Measurements from ENCODE around the gene CYP4Z1.
"Not testable (repeated sequence)": the region's sequence is repeated elsewhere in the genome, so short reads cannot be mapped to it uniquely, and the experiment has no call there.

Gene CYP4Z1

GRCh38 chr1:47067097-47067594, at the start of gene CYP4Z1:
Gene CYP4Z1 (plus strand): TSS chr1:47067231. CDS start chr1:47067491, 260 bp downstream.
- DNase-seq, result no peak

- no peak for DNase-seq
Measured at GRCh38 chr1:47021070-47021469, 46.0 kb upstream of the CYP4Z1 start.

GRCh38 chr1:47023268-47024140, 43.5 kb upstream of the CYP4Z1 start, which contains the start of gene CYP4X1:
Gene CYP4X1 (plus strand): TSS chr1:47023669. CDS start chr1:47023818, 149 bp downstream.
- DNase-seq, result no peak

- DNase-seq, result no peak
Measured at GRCh38 chr1:47024141-47024801, 42.8 kb upstream of the CYP4Z1 start.

GRCh38 chr1:47030170-47030805, 36.7 kb upstream of the CYP4Z1 start:
- no peak for DNase-seq

- no peak for DNase-seq
Measured at GRCh38 chr1:47031059-47031458, 36.0 kb upstream of the CYP4Z1 start.

- no peak for DNase-seq
Measured at GRCh38 chr1:47031585-47031984, 35.4 kb upstream of the CYP4Z1 start.

GRCh38 chr1:47036764-47037163, 30.3 kb upstream of the CYP4Z1 start:
- DNase-seq, result no peak

- no peak for DNase-seq
Measured at GRCh38 chr1:47059376-47059775, 7.7 kb upstream of the CYP4Z1 start.

- DNase-seq, result not testable (repeated sequence)
Measured at GRCh38 chr1:47069080-47069479, 2.0 kb downstream of the CYP4Z1 start.

GRCh38 chr1:47069509-47069908, 2.5 kb downstream of the CYP4Z1 start:
- not testable (repeated sequence) for DNase-seq

- peak in 1 of 6 experiments; percentile 15 for DNase-seq
Measured at GRCh38 chr1:47089356-47089755, 22.3 kb downstream of the CYP4Z1 start.

- DNase-seq, result not testable (repeated sequence)
Measured at GRCh38 chr1:47091476-47091875, 24.4 kb downstream of the CYP4Z1 start.

GRCh38 chr1:47104816-47105215, 37.8 kb downstream of the CYP4Z1 start:
- no peak for DNase-seq

- no peak for DNase-seq
Measured at GRCh38 chr1:47106792-47107191, 39.8 kb downstream of the CYP4Z1 start.

- peak in 2 of 6 experiments; percentile 1 to 2 for DNase-seq
Measured at GRCh38 chr1:47107851-47108574, 41.0 kb downstream of the CYP4Z1 start.

GRCh38 chr1:47109482-47109881, 42.5 kb downstream of the CYP4Z1 start:
- not testable (repeated sequence) for DNase-seq

GRCh38 chr1:47113178-47113577, 46.1 kb downstream of the CYP4Z1 start:
- DNase-seq, result no peak

GRCh38 chr1:47121039-47121438, 54.0 kb downstream of the CYP4Z1 start:
- DNase-seq, result not testable (repeated sequence)

GRCh38 chr1:47124834-47125233, 57.8 kb downstream of the CYP4Z1 start:
- not testable (repeated sequence) for DNase-seq

- DNase-seq, result not testable (repeated sequence)
Measured at GRCh38 chr1:47126997-47127396, 60.0 kb downstream of the CYP4Z1 start.

- DNase-seq, result no peak
Measured at GRCh38 chr1:47128221-47128620, 61.2 kb downstream of the CYP4Z1 start.

Measured in stimulated activated naive CD4-positive, alpha-beta T cell (primary cell).